D721Med (cell line): ENCODE results near the gene INSIG1.

ENCODE experiments used
- DNase-seq: peaks from one replicate; pipeline ENCODE4 v3.0.0; 2011; ENCODE audit warnings: low spot score; ENCODE audit not compliant: insufficient read length
- FAIRE-seq: peaks from 2 replicates; lab custom pipeline; 2011; peaks lifted over from hg19 to GRCh38; lab: Jason Lieb, UNC
- CTCF ChIP-seq: IDR thresholded peaks from 2 replicates; pipeline ENCODE4 v1.5.1; 2012; ENCODE audit warnings: mild to moderate bottlenecking, control low read depth; ENCODE audit not compliant: insufficient read depth; ENCODE audit errors: missing control alignments

Gene INSIG1

GRCh38 chr7:155303039-155303593 is 5.4 kb downstream of the INSIG1 start:
- FAIRE-seq (no peak), DNase-seq (no peak)
- no peak for TF ChIP-seq CTCF

- DNase-seq, result no peak
- no peak for FAIRE-seq
- no peak for TF ChIP-seq CTCF
These were observed 6.2 kb downstream of the INSIG1 start for GRCh38 chr7:155303897-155304296.

GRCh38 chr7:155305231-155305904 is 7.7 kb downstream of the INSIG1 start:
- FAIRE-seq, result no peak
- no peak for DNase-seq
- TF ChIP-seq CTCF, result no peak

- no peak for TF ChIP-seq CTCF
- FAIRE-seq (no peak), DNase-seq (no peak)
These were observed 9.2 kb downstream of the INSIG1 start for GRCh38 chr7:155306673-155307470.

- FAIRE-seq, result no peak
- no peak for DNase-seq
- no peak for TF ChIP-seq CTCF
These were observed 10.8 kb downstream of the INSIG1 start for GRCh38 chr7:155308330-155309020.

GRCh38 chr7:155309021-155309338 is 11.3 kb downstream of the INSIG1 start:
- no peak for TF ChIP-seq CTCF
- FAIRE-seq (no peak), DNase-seq (no peak)
